Measurements from ENCODE around the gene RSPO3. TPM values are rescaled to one million over a fixed set of nuclear protein-coding genes. Genes with fewer than 3 reads are reported as not detected.

The RSPO3 gene
- total RNA-seq, 2 experiments from 2014 or later = not detected

- Histone ChIP-seq H3K36me3 (ENCODE audit: insufficient read depth, low read length) (no peaks in the 10 kb centered on the region), H3K4me1 (ENCODE audit: insufficient read depth, low read length, poor library complexity, severe bottlenecking) (no peaks in the 10 kb centered on the region), H3K4me2 (ENCODE audit: low read length) (no peak overlapping the region), H3K27ac (ENCODE audit: low read depth, low read length, poor library complexity, severe bottlenecking) (no peak overlapping the region), H3K9me3 (ENCODE audit: low read length) (no peaks in the 10 kb centered on the region), H4K20me1 (ENCODE audit: insufficient read depth, low read length) (no peaks in the 10 kb centered on the region), H3K79me2 (ENCODE audit: insufficient read depth, low read depth, low read length) (no peaks in the 10 kb centered on the region), H3K4me3 (ENCODE audit: low read depth, low read length, poor library complexity, severe bottlenecking) (no peak overlapping the region), H2AFZ (ENCODE audit: low read length) (no peak overlapping the region), H3K9me2 (ENCODE audit: insufficient read depth, low read length) (no peaks in the 10 kb centered on the region)
- TF ChIP-seq CTCF (conservative IDR thresholded peaks at IDR 0.05; ENCODE audit: low read length) (no peak), EZH2phosphoT487 (IDR thresholded peaks at IDR 0.05; ENCODE audit: borderline replicate concordance, low read depth, low read length) (no peak)
- intact Hi-C loops (cut with micrococcal nuclease; ENCODE audit: unreplicated experiment) = no loop called here
- ChIA-PET POLR2A (interaction anchor here (1.0 kb wide), 1 partner anchor 20 kb away, joined by 3 read pairs; no protein-coding TSS in a partner anchor), CTCF (ENCODE audit: unreplicated experiment) (no interaction called here)
- DNase-seq (ENCODE audit: low spot score) = no peak
- BruUV-seq (replicated peaks) = no TSS peak
Measured at GRCh38 chr6:127195833-127196232, 77.4 kb downstream of the RSPO3 start.

- Histone ChIP-seq H3K4me3 (ENCODE audit: low read depth, low read length, poor library complexity, severe bottlenecking) (no peak overlapping the region), H3K79me2 (ENCODE audit: insufficient read depth, low read depth, low read length) (no peaks in the 10 kb centered on the region), H3K9me3 (ENCODE audit: low read length) (no peaks in the 10 kb centered on the region), H2AFZ (ENCODE audit: low read length) (no peak overlapping the region), H3K4me2 (ENCODE audit: low read length) (no peak overlapping the region), H3K4me1 (ENCODE audit: insufficient read depth, low read length, poor library complexity, severe bottlenecking) (no peaks in the 10 kb centered on the region), H4K20me1 (ENCODE audit: insufficient read depth, low read length) (no peaks in the 10 kb centered on the region), H3K27ac (ENCODE audit: low read depth, low read length, poor library complexity, severe bottlenecking) (no peak overlapping the region), H3K9me2 (ENCODE audit: insufficient read depth, low read length) (no peaks in the 10 kb centered on the region), H3K36me3 (ENCODE audit: insufficient read depth, low read length) (no peaks in the 10 kb centered on the region)
- DNase-seq (ENCODE audit: low spot score) = no peak
- intact Hi-C loops (cut with micrococcal nuclease; ENCODE audit: unreplicated experiment) = no loop called here
- no TSS peak for BruUV-seq (replicated peaks)
- CTCF ChIA-PET (ENCODE audit: unreplicated experiment) = no interaction called here
- TF ChIP-seq EZH2phosphoT487 (IDR thresholded peaks at IDR 0.05; ENCODE audit: borderline replicate concordance, low read depth, low read length) (no peak), CTCF (conservative IDR thresholded peaks at IDR 0.05; ENCODE audit: low read length) (no peak)
- POLR2A ChIA-PET = interaction anchor here (0.7 kb wide), 1 partner anchor 606 kb away, joined by 3 read pairs; no protein-coding TSS in a partner anchor
Measured at GRCh38 chr6:127198549-127198948, 80.1 kb downstream of the RSPO3 start.

DNA sequence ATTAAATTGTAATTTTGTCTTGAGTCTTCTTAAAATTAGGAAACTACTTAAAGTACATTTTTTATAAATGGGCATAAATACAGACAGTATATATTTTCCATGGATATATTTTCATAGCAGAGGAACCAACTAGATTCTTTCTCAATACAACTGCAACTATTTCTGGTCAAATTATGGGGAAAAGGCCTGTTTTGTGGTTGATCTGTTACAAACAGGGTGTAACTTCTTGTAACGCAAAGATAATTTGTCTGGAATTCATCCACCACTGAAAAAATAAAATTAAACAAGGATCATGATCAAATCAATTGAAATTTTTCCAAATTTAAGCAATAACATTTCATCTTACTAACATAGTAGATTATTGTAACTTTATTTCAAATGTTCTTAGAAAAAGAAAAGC, 81.0 kb downstream of the RSPO3 start:
- no peaks in the 10 kb centered on the region for H3K36me3 ChIP-seq (ENCODE audit: insufficient read depth, low read length)
- no peak overlapping the region for H3K27ac ChIP-seq (ENCODE audit: low read depth, low read length, poor library complexity, severe bottlenecking)
- DNase-seq (ENCODE audit: low spot score) = no peak
- H2AFZ ChIP-seq (ENCODE audit: low read length) = no peak overlapping the region
- no peaks in the 10 kb centered on the region for H4K20me1 ChIP-seq (ENCODE audit: insufficient read depth, low read length)
- no TSS peak for BruUV-seq (replicated peaks)
- no peaks in the 10 kb centered on the region for H3K79me2 ChIP-seq (ENCODE audit: insufficient read depth, low read depth, low read length)
- TF ChIP-seq EZH2phosphoT487 (IDR thresholded peaks at IDR 0.05; ENCODE audit: borderline replicate concordance, low read depth, low read length) (no peak), CTCF (conservative IDR thresholded peaks at IDR 0.05; ENCODE audit: low read length) (no peak)
- intact Hi-C loops (cut with micrococcal nuclease; ENCODE audit: unreplicated experiment) = no loop called here
- no peaks in the 10 kb centered on the region for H3K9me3 ChIP-seq (ENCODE audit: low read length)
- ChIA-PET POLR2A (no interaction called here), CTCF (ENCODE audit: unreplicated experiment) (no interaction called here)
- no peak overlapping the region for H3K4me2 ChIP-seq (ENCODE audit: low read length)
- H3K9me2 ChIP-seq (ENCODE audit: insufficient read depth, low read length) = no peaks in the 10 kb centered on the region
- no peak overlapping the region for H3K4me3 ChIP-seq (ENCODE audit: low read depth, low read length, poor library complexity, severe bottlenecking)
- no peaks in the 10 kb centered on the region for H3K4me1 ChIP-seq (ENCODE audit: insufficient read depth, low read length, poor library complexity, severe bottlenecking)
